ENCODE data around the gene POU4F3.

POU4F3 gene

GRCh38 chr5:146342882-146343865 lies 4.5 kb downstream of the POU4F3 start:
- no peak overlapping the region for H2AFZ ChIP-seq (ENCODE audit: low read depth, low read length)
- peaks cover 98% of the 10 kb centered on the region for H3K27me3 ChIP-seq (ENCODE audit: insufficient read depth, low read length)
- no peaks in the 10 kb centered on the region for H3K36me3 ChIP-seq (ENCODE audit: insufficient read depth, low read length)
- H3K4me3 ChIP-seq (ENCODE audit: low read length): no peak overlapping the region
- H3K4me1 ChIP-seq (ENCODE audit: insufficient read depth, low read length): no peaks in the 10 kb centered on the region
- H3K9me3 ChIP-seq (ENCODE audit: low read length): no peaks in the 10 kb centered on the region

GRCh38 chr5:146344155-146345118 lies 5.8 kb downstream of the POU4F3 start:
- Histone ChIP-seq H3K36me3 (ENCODE audit: insufficient read depth, low read length) (no peaks in the 10 kb centered on the region), H3K9me3 (ENCODE audit: low read length) (no peaks in the 10 kb centered on the region), H3K4me1 (ENCODE audit: insufficient read depth, low read length) (no peaks in the 10 kb centered on the region), H3K4me3 (ENCODE audit: low read length) (no peak overlapping the region), H3K27me3 (ENCODE audit: insufficient read depth, low read length) (peaks cover 96% of the 10 kb centered on the region), H2AFZ (ENCODE audit: low read depth, low read length) (no peak overlapping the region)

- peaks cover 94% of the 10 kb centered on the region for H3K27me3 ChIP-seq (ENCODE audit: insufficient read depth, low read length)
- H3K36me3 ChIP-seq (ENCODE audit: insufficient read depth, low read length): no peaks in the 10 kb centered on the region
- no peak overlapping the region for H3K4me3 ChIP-seq (ENCODE audit: low read length)
- H3K9me3 ChIP-seq (ENCODE audit: low read length): no peaks in the 10 kb centered on the region
- H3K4me1 ChIP-seq (ENCODE audit: insufficient read depth, low read length): no peaks in the 10 kb centered on the region
- no peak overlapping the region for H2AFZ ChIP-seq (ENCODE audit: low read depth, low read length)
Measured at GRCh38 chr5:146345240-146345577, 6.6 kb downstream of the POU4F3 start.

- Histone ChIP-seq H3K4me3 (ENCODE audit: low read length) (no peak overlapping the region), H2AFZ (ENCODE audit: low read depth, low read length) (no peak overlapping the region), H3K36me3 (ENCODE audit: insufficient read depth, low read length) (no peaks in the 10 kb centered on the region), H3K27me3 (ENCODE audit: insufficient read depth, low read length) (peaks cover 89% of the 10 kb centered on the region), H3K4me1 (ENCODE audit: insufficient read depth, low read length) (no peaks in the 10 kb centered on the region), H3K9me3 (ENCODE audit: low read length) (no peaks in the 10 kb centered on the region)
Measured at GRCh38 chr5:146345578-146346366, 7.1 kb downstream of the POU4F3 start.

GRCh38 chr5:146357126-146357525 lies 18.5 kb downstream of the POU4F3 start:
- H3K4me3 ChIP-seq (ENCODE audit: low read length): no peak overlapping the region
- H2AFZ ChIP-seq (ENCODE audit: low read depth, low read length): no peak overlapping the region
- no peaks in the 10 kb centered on the region for H3K36me3 ChIP-seq (ENCODE audit: insufficient read depth, low read length)
- H3K27me3 ChIP-seq (ENCODE audit: insufficient read depth, low read length): peaks cover 23% of the 10 kb centered on the region
- H3K9me3 ChIP-seq (ENCODE audit: low read length): no peaks in the 10 kb centered on the region
- H3K4me1 ChIP-seq (ENCODE audit: insufficient read depth, low read length): no peaks in the 10 kb centered on the region

DNA sequence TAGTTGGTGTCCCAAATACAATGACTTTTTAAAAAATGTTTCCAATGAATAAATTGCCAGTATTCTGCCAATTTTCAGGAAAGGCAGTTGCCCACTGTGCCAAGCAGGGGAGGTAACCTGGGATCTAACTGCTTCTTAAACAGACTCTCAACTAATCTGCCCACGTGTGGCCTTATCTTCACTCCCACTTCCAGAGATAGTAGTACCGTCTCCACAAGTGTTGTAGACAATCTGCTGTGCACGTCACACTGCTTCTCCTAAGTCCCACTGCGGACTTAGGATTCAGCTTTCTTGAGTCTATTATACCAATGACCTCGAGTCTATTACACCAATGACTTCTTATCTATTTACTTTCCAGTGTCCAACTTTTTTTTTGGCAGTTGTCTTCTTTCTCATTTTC lies 21.2 kb downstream of the POU4F3 start:
- peaks cover 14% of the 10 kb centered on the region for H3K27me3 ChIP-seq (ENCODE audit: insufficient read depth, low read length)
- no peak overlapping the region for H2AFZ ChIP-seq (ENCODE audit: low read depth, low read length)
- no peaks in the 10 kb centered on the region for H3K36me3 ChIP-seq (ENCODE audit: insufficient read depth, low read length)
- H3K4me3 ChIP-seq (ENCODE audit: low read length): no peak overlapping the region
- H3K4me1 ChIP-seq (ENCODE audit: insufficient read depth, low read length): no peaks in the 10 kb centered on the region
- H3K9me3 ChIP-seq (ENCODE audit: low read length): no peaks in the 10 kb centered on the region

GRCh38 chr5:146363161-146363874 lies 24.7 kb downstream of the POU4F3 start:
- no peaks in the 10 kb centered on the region for H3K9me3 ChIP-seq (ENCODE audit: low read length)
- H3K36me3 ChIP-seq (ENCODE audit: insufficient read depth, low read length): no peaks in the 10 kb centered on the region
- H3K27me3 ChIP-seq (ENCODE audit: insufficient read depth, low read length): peaks cover 12% of the 10 kb centered on the region
- H3K4me1 ChIP-seq (ENCODE audit: insufficient read depth, low read length): no peaks in the 10 kb centered on the region
- H3K4me3 ChIP-seq (ENCODE audit: low read length): no peak overlapping the region
- no peak overlapping the region for H2AFZ ChIP-seq (ENCODE audit: low read depth, low read length)

DNA sequence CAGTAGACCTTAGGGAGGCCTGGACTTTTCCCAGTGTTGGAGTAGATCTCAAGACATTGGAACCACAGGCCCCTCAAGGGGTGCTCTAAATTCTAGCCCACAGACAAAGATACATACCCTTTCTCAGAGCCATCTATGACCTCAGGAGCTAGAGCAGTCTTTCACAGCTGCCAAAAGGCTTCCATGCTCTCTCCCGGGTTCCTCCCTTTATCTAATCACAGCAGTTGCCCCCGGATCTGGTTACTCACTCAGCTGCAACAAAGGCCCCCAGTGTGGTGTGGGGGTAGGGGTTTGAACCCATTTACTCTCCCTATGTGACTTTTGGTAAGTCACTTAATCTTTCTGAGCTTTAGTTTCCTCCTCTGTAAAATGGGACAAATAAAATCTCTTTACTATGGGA lies 27.0 kb downstream of the POU4F3 start:
- Histone ChIP-seq H3K4me3 (ENCODE audit: low read length) (no peak overlapping the region), H3K27me3 (ENCODE audit: insufficient read depth, low read length) (peaks cover 14% of the 10 kb centered on the region), H3K4me1 (ENCODE audit: insufficient read depth, low read length) (no peaks in the 10 kb centered on the region), H3K9me3 (ENCODE audit: low read length) (no peaks in the 10 kb centered on the region), H2AFZ (ENCODE audit: low read depth, low read length) (no peak overlapping the region), H3K36me3 (ENCODE audit: insufficient read depth, low read length) (no peaks in the 10 kb centered on the region)

- H2AFZ ChIP-seq (ENCODE audit: low read depth, low read length): no peak overlapping the region
- no peak overlapping the region for H3K4me3 ChIP-seq (ENCODE audit: low read length)
- H3K9me3 ChIP-seq (ENCODE audit: low read length): no peaks in the 10 kb centered on the region
- no peaks in the 10 kb centered on the region for H3K36me3 ChIP-seq (ENCODE audit: insufficient read depth, low read length)
- H3K4me1 ChIP-seq (ENCODE audit: insufficient read depth, low read length): no peaks in the 10 kb centered on the region
- peaks cover 13% of the 10 kb centered on the region for H3K27me3 ChIP-seq (ENCODE audit: insufficient read depth, low read length)
Measured at GRCh38 chr5:146366904-146367303, 28.3 kb downstream of the POU4F3 start.

DNA sequence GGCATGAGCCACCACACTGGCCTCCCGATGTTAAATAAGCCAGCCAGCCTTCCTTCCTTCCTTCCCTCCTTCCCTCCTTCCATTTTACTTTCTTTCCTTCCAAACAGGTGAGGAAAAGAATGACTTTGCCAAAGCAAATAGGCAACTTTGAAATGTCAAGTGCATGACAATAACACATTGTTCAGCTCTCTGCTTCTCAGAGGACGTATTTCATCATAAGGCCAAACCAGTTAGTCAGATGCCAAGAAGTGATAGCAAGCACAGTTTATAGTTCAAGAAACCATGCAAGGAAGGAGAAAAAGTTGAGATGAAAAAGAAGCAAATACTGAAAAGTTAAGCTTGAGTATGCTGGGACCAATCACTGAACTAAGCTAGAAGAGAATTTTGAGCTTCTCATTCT lies 29.5 kb downstream of the POU4F3 start:
- Histone ChIP-seq H3K4me1 (ENCODE audit: insufficient read depth, low read length) (no peaks in the 10 kb centered on the region), H3K9me3 (ENCODE audit: low read length) (no peaks in the 10 kb centered on the region), H3K4me3 (ENCODE audit: low read length) (no peak overlapping the region), H3K27me3 (ENCODE audit: insufficient read depth, low read length) (peaks cover 13% of the 10 kb centered on the region), H2AFZ (ENCODE audit: low read depth, low read length) (no peak overlapping the region), H3K36me3 (ENCODE audit: insufficient read depth, low read length) (no peaks in the 10 kb centered on the region)

DNA sequence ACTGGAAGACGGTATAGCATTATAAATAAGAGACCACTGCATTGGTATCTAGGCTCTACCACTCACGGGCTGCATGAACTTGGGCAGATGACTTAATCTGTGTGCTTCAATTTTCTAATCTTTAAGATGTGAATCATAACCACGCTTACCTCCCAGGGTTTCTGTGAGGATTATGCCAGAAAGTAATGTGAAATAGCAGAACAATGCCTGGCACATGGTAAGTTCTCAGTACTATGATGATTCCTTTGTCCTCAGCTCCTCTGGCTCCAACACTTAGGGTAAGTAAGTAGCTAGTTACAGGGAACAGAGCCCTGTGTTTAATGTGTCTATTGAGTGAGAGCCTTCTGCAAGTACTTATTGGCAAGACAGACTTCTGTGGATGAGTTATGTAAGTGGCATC lies 31.1 kb downstream of the POU4F3 start:
- Histone ChIP-seq H3K4me3 (ENCODE audit: low read length) (no peak overlapping the region), H2AFZ (ENCODE audit: low read depth, low read length) (no peak overlapping the region), H3K36me3 (ENCODE audit: insufficient read depth, low read length) (no peaks in the 10 kb centered on the region), H3K27me3 (ENCODE audit: insufficient read depth, low read length) (peaks cover 13% of the 10 kb centered on the region), H3K4me1 (ENCODE audit: insufficient read depth, low read length) (no peaks in the 10 kb centered on the region), H3K9me3 (ENCODE audit: low read length) (no peaks in the 10 kb centered on the region)

GRCh38 chr5:146376821-146377220 lies 38.2 kb downstream of the POU4F3 start:
- Histone ChIP-seq H3K27me3 (ENCODE audit: insufficient read depth, low read length) (no peaks in the 10 kb centered on the region), H3K4me1 (ENCODE audit: insufficient read depth, low read length) (no peaks in the 10 kb centered on the region), H3K4me3 (ENCODE audit: low read length) (no peak overlapping the region), H3K36me3 (ENCODE audit: insufficient read depth, low read length) (no peaks in the 10 kb centered on the region), H3K9me3 (ENCODE audit: low read length) (no peaks in the 10 kb centered on the region), H2AFZ (ENCODE audit: low read depth, low read length) (no peak overlapping the region)

Measured in neuron (in vitro differentiated cells).